A204.1 (cell line): ENCODE data around the gene SMAD9.

Experiments used
- FAIRE-seq: peaks from 2 replicates; lab custom pipeline; 2012; peaks lifted over from hg19 to GRCh38; lab: Jason Lieb, UNC

SMAD9 gene

DNA sequence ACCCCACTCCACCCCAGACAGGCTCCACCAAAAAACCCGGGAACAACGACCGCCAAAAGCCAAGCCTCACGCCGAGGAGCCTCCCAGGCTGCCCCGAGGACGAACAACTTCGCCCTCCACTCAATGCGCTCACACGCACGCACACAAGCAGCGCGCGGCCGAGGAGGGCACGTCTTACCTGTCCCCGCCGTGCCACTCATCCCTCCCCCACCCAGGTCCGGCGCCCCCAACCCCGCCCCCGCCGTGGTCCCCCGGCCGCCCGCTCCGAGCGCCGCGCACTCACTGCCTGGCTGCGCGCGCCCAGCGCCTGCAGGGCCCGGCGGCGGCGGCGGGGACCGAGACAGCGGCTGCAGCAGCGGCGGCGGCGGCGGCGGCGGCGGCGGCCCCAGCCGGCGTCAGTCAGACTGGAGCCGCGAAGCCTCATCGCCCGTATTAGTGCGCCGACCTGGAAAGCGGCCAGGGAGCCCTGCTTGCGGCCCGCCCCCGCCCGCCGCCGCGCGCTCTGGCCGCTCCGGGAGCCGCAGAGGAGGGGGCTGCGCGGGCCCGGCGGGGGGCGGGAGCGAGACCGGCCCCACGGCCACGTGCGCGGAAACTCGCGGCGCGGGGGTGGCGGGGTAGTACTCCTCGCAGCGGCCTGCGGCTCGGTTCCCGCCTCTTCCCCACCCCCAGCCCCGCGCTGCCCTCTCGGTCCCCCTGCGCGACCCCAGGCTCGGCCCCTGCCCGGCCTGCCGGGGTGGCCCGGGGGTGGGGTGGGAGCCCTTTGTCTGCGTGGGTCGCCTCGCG, at the start of gene SMAD9:
SMAD9 (minus strand) TSS at position 406 of the 783 bp plus-strand sequence. CDS start 40,549 bp downstream, outside the sequence.
- no peak for FAIRE-seq

DNA sequence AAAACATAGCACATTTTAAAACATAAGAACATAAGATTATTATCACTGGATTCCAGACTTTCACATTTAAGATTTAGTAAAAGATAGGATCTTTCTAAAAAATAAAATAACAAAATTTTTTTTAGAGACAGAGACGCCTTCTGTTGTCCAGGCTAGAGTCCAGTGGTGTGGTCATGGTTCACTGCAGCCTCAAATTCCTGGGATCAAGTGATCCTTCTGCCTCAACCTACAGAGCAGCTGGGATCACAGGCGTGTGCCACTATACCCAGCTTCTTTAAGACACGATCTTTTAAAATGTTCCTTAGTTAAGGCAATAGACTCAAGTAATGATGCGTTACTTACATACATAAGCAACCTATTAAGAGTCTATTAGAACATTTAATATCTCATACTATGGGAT, 46.4 kb upstream of the SMAD9 start:
- no peak for FAIRE-seq

DNA sequence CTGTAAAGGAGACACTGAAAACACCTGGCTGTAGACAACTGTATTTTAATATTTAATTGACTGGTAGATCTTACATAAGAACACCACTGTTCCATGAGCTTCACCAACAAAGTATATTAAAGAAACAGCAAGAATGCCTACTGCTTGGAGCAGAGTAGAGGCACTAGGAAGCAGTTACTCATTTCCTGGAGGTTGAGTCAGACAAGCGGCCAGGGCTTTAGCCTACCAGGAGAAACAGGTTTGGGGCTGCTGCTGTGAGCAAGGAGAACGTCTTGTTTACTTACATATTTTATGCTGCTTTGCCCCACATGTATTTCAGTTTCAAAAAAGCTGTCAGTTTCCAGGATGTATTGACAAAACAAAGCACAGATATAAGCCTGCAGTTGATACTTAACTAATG, 45.7 kb upstream of the SMAD9 start:
- no peak for FAIRE-seq

- no peak for FAIRE-seq
Observed at GRCh38 chr13:36959456-36960116, 39.5 kb upstream of the SMAD9 start.

DNA sequence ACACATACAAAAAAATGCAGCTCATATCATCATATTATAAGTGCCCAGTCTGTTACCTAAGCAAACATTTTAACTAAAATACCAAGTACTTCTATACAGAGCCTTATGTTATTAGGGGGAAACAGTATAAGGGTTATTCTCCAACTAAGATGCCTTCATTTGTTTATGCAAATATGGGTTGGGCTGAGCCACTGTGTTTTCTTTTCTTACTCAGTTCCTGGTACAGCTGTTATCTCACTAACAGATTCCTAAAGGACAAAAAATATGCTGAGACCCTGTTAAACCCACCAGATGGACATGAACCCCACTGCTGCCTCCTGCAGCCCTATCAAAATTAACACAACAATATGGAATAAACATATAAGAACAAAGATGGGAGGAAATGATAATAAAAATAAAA, 34.5 kb upstream of the SMAD9 start:
- FAIRE-seq = no peak

GRCh38 chr13:36950920-36951319, 30.9 kb upstream of the SMAD9 start:
- FAIRE-seq = no peak

- FAIRE-seq = no peak
Observed at GRCh38 chr13:36950330-36950729, 30.3 kb upstream of the SMAD9 start.

DNA sequence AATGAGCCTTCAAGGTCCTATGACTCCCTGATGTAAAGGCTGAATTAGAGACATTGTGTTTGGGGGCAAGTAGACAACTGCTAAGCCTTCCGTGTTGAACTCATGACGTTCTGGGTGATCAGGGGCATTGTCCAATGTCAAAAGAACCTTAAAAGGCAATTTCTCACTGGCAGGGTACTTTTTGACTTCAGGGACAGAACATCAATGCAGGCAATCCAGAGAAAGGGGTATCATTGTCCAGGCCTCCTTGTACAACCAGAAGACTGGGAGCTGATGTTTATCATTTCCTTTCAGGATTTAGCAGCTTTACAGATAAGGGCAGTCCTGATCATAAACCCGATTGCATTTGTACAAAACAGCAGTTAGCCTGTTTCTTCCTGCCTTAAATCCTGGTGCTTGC, 25.0 kb upstream of the SMAD9 start:
- FAIRE-seq = no peak

DNA sequence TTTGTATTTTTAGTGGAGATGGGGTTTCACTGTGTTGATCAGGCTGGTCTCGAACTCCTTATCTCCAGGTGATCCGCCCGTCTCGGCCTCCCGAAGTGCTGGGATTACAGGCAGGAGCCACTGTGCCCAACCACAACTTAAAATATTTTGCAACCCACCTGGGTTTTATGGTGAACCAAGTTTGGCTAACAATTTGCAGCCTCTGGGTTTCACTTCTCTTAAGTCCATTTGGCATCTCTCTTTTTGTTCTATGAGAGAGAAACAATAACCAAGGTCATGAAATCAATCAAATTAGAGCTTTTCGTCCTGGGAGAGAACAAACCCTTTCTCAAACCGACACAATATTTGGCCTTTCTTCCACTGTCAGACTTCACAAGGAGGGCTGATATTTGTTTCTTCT, 5.6 kb upstream of the SMAD9 start:
- no peak for FAIRE-seq

DNA sequence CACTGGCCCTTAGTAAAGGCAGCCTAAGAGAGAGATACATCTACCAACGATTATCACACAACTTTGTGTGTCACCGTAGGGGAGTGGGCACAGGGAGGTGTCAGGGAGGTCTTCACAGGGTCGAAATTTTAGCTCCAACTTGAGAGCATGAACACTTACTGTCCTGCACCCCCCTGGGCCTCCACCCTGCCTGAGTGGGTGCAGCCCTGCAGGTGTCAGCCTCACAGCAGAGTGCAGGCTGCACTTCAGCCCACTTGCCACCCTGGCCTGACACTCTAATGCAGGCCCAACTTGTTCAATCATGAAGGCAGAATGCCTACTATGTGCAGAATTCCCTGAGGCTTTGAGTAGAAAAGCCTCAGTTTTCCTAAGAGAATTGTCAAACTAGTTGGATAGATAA, 4.0 kb upstream of the SMAD9 start:
- FAIRE-seq = no peak

- no peak for FAIRE-seq
Observed at GRCh38 chr13:36921631-36922301, 1.7 kb upstream of the SMAD9 start.

DNA sequence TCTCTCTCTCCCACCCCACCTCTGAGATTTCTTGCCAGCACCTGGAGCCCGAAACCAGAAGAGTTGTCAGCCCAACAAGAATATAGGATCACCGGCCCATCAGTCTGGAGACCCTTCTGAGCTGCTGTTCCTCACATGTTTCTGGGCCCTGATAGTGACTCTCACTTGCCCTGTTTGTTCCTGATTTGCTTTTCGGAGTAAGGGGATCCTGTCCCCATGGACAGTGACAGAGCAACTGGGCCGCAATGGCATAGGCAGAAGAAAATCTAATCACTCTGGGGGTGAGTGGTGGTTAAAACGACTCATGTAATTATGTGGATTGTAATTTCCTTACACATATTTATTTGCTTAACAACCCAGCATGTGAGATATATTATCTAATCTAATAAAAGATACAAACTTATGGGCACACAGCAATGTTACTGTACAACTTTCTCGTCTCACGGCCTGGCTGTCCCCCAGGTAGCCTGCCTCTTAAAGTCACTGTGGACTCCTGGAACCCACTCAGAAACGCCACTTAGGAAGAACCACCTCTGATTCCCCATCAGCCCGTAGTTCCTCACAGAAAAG, 663 bp upstream of the SMAD9 start:
- no peak for FAIRE-seq

GRCh38 chr13:36919171-36919832, 736 bp downstream of the SMAD9 start:
- no peak for FAIRE-seq

DNA sequence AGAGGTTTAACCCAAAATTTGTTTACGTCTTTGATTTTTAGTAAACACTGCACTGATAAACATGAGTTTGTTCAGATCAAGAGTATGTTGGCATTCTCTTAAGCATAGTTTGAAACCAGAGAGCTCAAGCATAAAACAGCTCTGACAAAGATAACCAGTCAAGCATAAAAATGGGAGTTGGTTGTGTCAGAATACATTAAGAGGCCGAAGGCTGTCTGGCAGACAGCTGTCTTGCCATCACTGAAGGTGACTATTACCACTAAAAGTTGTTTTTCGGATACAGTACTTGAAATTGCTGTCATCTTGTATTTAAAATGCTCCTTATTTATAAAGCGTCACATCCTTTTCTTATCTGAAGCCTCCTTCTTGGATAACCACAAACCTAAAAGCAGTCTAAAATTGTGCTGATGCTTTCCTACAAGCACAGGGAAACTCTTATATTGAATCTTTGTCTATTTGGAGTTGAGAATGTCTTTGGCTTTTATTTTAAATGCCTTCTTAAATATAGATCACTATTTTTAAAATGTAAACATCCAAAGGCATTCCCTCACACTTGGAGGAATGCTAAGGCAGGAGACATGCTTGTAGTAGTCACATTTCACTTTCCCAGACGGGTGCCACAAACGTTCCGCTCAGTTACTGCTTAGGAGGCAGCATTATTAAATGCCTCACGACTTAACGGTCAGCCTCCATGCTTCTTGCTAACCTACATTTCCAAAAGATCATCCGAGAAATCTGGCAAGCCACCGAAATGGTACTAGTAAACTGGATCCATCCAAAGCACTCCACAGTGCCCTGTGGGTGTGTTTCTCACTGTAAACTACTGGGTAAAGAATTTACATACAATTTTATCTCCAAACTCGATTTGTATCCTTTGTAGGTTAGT, 1.5 kb downstream of the SMAD9 start:
- no peak for FAIRE-seq

- no peak for FAIRE-seq
Observed at GRCh38 chr13:36917311-36917710, 2.7 kb downstream of the SMAD9 start.

- FAIRE-seq = no peak
Observed at GRCh38 chr13:36915896-36916640, 4.0 kb downstream of the SMAD9 start.

GRCh38 chr13:36915106-36915505, 4.9 kb downstream of the SMAD9 start:
- no peak for FAIRE-seq

- FAIRE-seq = no peak
Observed at GRCh38 chr13:36914648-36915047, 5.4 kb downstream of the SMAD9 start.

DNA sequence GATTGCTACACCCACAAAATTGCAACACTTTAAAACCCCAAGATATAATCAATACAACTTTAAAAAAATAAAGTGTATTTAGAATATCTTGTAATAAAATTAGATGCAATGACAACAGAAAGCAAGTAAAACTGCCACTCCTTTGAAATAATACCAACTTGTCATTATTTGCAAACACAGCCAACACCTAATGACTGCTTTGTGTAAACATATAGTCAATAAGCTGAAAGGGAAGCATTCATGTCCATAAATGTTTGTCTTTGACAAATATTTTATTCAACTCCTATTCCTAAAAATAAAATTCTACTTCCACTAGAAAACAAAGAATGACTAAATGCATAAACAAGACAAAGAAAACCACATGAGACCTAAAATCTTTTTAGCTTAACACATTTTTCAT, 6.6 kb downstream of the SMAD9 start:
- no peak for FAIRE-seq

DNA sequence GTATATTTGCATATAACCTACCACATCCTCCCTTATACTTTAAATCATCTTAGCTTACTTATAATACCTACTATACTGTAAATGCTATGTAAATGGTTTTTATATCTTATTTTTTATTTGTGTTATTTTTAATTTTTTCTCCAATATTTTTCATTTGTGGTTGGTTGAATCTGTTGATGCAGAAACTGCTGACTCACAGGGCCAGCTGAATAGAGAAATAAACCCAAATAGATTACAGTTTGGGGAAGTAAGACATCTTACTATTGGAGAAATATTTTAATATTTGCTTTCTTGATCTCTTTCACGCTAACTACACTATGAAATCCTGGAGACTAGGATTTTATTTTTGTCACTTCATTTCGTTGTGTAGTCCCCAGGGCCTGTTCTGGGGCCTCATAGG, 7.1 kb downstream of the SMAD9 start:
- FAIRE-seq = no peak

GRCh38 chr13:36912369-36912768, 7.7 kb downstream of the SMAD9 start:
- FAIRE-seq = no peak
